ENCODE results near the gene EPB41L5. TPM values are rescaled to one million over a fixed set of nuclear protein-coding genes. Genes with fewer than 3 reads are reported as not detected.

EPB41L5 gene
- total RNA-seq, 4 donors from 2014 or later, result 9.2 to 56.5 (median 25.1) TPM

DNA sequence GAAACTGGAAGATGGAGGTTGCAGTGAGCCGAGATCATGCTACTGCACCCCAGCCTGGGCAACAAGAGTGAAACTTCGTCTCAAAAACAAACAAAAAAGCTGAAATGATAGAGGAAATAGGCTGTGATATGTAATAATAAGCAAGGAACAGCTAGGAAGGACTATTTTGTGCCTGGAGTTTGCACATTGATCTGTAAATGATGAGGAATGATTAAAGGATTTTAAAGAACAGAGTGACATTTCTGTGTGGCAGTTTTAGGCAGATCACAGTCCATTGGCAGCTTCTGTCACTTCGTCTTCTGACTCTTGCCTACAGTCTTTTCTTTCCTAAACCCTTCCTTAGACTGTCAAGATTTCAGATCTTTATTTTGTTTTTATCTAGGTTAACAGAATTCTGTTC lies 19.4 kb downstream of the EPB41L5 start:
- intact Hi-C loops (cut with DNase I; ENCODE audit: low total_unique reads), result no loop called here
- TF ChIP-seq CTCF (IDR thresholded peaks at IDR 0.05), result no peak
- TF ChIP-seq POLR2A (IDR thresholded peaks at IDR 0.05), result no peak
- Histone ChIP-seq H3K27me3 (no peaks in the 10 kb centered on the region), H3K4me1 (no peaks in the 10 kb centered on the region), H3K36me3 (no peaks in the 10 kb centered on the region), H3K9me3 (no peaks in the 10 kb centered on the region), H3K27ac (no peak overlapping the region), H3K4me3 (no peak overlapping the region)
- DNase-seq, result no peak

GRCh38 chr2:120034027-120034426 lies 21.1 kb downstream of the EPB41L5 start:
- no peak for DNase-seq
- Histone ChIP-seq H3K4me1 (no peaks in the 10 kb centered on the region), H3K27me3 (no peaks in the 10 kb centered on the region), H3K27ac (no peak overlapping the region), H3K9me3 (no peaks in the 10 kb centered on the region), H3K36me3 (no peaks in the 10 kb centered on the region), H3K4me3 (no peak overlapping the region)
- TF ChIP-seq POLR2A (IDR thresholded peaks at IDR 0.05), result no peak
- no peak for TF ChIP-seq CTCF (IDR thresholded peaks at IDR 0.05)
- intact Hi-C loops (cut with DNase I; ENCODE audit: low total_unique reads), result no loop called here

DNA sequence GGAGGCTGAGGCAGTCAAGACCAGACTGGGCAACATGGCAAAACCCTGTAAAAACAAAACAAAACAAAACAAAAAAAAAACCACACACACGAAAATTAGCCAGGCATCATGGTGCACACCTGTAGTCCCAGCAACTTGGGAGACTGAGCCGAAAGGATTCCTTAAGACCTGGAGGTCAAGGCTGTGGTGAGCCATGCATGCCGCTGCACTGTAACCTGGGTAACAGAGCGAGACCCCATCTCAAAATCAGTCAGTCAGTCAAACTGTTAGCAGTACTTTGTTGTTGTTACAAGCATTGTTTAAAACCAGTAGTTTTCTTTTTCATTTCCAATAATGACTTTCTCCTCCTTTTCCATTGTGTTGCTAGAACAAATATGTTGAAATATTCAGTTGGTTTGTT lies 21.7 kb downstream of the EPB41L5 start:
- TF ChIP-seq CTCF (IDR thresholded peaks at IDR 0.05), result no peak
- no peak for TF ChIP-seq POLR2A (IDR thresholded peaks at IDR 0.05)
- Histone ChIP-seq H3K27me3 (no peaks in the 10 kb centered on the region), H3K9me3 (no peaks in the 10 kb centered on the region), H3K36me3 (no peaks in the 10 kb centered on the region), H3K27ac (no peak overlapping the region), H3K4me1 (no peaks in the 10 kb centered on the region), H3K4me3 (no peak overlapping the region)
- intact Hi-C loops (cut with DNase I; ENCODE audit: low total_unique reads), result no loop called here
- no peak for DNase-seq

- Histone ChIP-seq H3K9me3 (no peaks in the 10 kb centered on the region), H3K4me1 (no peaks in the 10 kb centered on the region), H3K36me3 (no peaks in the 10 kb centered on the region), H3K27ac (no peak overlapping the region), H3K4me3 (no peak overlapping the region), H3K27me3 (no peaks in the 10 kb centered on the region)
- no peak for DNase-seq
- no peak for TF ChIP-seq CTCF (IDR thresholded peaks at IDR 0.05)
- no peak for TF ChIP-seq POLR2A (IDR thresholded peaks at IDR 0.05)
- intact Hi-C loops (cut with DNase I; ENCODE audit: low total_unique reads), result no loop called here
Measured at GRCh38 chr2:120036145-120036544, 23.3 kb downstream of the EPB41L5 start.

- no peak for DNase-seq
- no peaks in the 10 kb centered on the region for H3K4me1 ChIP-seq
- intact Hi-C loops (cut with DNase I; ENCODE audit: low total_unique reads), result no loop called here
- H3K36me3 ChIP-seq, result no peaks in the 10 kb centered on the region
- H3K27ac ChIP-seq, result no peak overlapping the region
- H3K4me3 ChIP-seq, result no peak overlapping the region
- H3K9me3 ChIP-seq, result no peaks in the 10 kb centered on the region
- TF ChIP-seq POLR2A (IDR thresholded peaks at IDR 0.05), result no peak
- TF ChIP-seq CTCF (IDR thresholded peaks at IDR 0.05), result no peak
- no peaks in the 10 kb centered on the region for H3K27me3 ChIP-seq
Measured at GRCh38 chr2:120037995-120038541, 25.2 kb downstream of the EPB41L5 start.
